ENCODE measurements around the gene WNT7B. TPM values are rescaled to one million over a fixed set of nuclear protein-coding genes. Genes with fewer than 3 reads are reported as not detected.
A peak's percentile ranks its signal among the peaks of the same experiment; 100 is the strongest.

WNT7B gene
- total RNA-seq, result not detected
- total RNA-seq (2013), result 0.09 TPM

GRCh38 chr22:45977003-45977411, at the start of gene WNT7B:
TSS of gene WNT7B (minus strand) at chr22:45977162. CDS start at chr22:45976754, 408 bp downstream.
- TF ChIP-seq, protein P1, sequence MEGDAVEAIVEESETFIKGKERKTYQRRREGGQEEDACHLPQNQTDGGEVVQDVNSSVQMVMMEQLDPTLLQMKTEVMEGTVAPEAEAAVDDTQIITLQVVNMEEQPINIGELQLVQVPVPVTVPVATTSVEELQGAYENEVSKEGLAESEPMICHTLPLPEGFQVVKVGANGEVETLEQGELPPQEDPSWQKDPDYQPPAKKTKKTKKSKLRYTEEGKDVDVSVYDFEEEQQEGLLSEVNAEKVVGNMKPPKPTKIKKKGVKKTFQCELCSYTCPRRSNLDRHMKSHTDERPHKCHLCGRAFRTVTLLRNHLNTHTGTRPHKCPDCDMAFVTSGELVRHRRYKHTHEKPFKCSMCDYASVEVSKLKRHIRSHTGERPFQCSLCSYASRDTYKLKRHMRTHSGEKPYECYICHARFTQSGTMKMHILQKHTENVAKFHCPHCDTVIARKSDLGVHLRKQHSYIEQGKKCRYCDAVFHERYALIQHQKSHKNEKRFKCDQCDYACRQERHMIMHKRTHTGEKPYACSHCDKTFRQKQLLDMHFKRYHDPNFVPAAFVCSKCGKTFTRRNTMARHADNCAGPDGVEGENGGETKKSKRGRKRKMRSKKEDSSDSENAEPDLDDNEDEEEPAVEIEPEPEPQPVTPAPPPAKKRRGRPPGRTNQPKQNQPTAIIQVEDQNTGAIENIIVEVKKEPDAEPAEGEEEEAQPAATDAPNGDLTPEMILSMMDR (IDR thresholded peaks at IDR 0.05), result no peak
- Mint-ChIP-seq H3K9me3 (no peaks in the 10 kb centered on the region), H3K4me3 (peak within 1 kb of the TSS; percentile 4), H3K4me1 (no peaks in the 10 kb centered on the region), H3K27me3 (ENCODE audit: low read depth in 2 of 2) (peaks cover 25 to 26% of the 10 kb centered on the region in 2 donors), H3K36me3 (no peaks in the 10 kb centered on the region), H3K27ac (no peak within 1 kb of the TSS)
- peaks cover 26% of the 10 kb centered on the region for H3K27me3 ChIP-seq (ENCODE audit: control insufficient read depth, insufficient read depth, low read length)
- no peaks in the 10 kb centered on the region for H3K9me3 ChIP-seq (ENCODE audit: control insufficient read depth, insufficient read depth, low read length)
- 2% methylated on average over 42 of the region's 49 CpGs for WGBS (ENCODE audit: insufficient coverage)
- no peak for ATAC-seq
- no peak within 1 kb of the TSS for H3K27ac ChIP-seq (ENCODE audit: low read length)
- H3K4me1 ChIP-seq (ENCODE audit: control insufficient read depth, insufficient read depth, low read length), result peaks cover 26% of the 10 kb centered on the region
- intact Hi-C loops (cut with micrococcal nuclease), result no loop called here
- H3K4me3 ChIP-seq (ENCODE audit: low read length), result no peak within 1 kb of the TSS
- DNase-seq, result peak in 1 of 2 donors; percentile 40
- no peaks in the 10 kb centered on the region for H3K36me3 ChIP-seq (ENCODE audit: control insufficient read depth, insufficient read depth, low read length)

DNA sequence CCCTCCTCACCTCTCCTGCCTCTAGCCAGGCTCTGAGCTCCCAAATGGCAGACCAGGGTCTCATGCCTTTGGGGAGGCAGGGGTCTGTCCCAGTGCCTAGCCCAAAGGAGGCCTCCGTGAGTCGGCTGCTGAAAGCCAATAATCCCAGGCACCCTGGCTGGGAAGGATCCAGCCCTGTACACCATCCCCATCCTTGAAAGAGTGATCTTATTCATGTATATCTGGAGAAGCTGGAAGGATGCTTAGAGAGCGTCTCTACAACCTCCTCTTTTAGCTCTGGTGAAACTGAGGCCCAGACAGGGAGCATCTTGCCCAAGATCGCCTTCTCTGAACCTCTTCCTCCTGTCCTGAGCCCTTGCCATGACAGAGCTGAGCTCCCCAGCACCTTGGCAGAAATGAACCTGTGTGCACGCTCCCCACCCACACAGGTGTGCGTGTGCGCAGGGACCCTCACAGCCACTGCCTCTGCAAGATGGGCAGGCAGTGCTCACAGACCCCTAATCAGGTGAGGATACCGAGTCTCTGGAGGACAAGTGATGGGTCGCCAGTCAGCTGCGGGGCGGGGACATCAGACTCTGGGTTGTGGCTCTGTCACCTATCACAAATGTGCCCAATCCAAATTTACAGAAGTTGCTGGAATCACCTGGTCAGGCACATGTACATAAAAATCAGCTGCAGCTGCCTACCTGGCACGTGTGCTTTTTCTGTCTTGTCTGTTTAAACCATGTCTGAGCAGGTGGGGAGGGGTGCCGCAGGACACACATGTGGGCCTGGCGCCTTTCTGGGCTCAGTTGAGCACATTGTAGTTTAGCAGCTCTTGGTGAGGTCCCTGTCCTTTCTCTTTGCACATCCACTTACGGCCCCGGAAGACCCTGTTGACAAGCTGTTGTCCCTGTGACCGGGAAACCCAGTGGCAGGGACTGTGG, 49.3 kb upstream of the WNT7B start:
- Histone ChIP-seq H3K36me3 (ENCODE audit: control insufficient read depth, insufficient read depth, low read length) (no peaks in the 10 kb centered on the region), H3K27me3 (ENCODE audit: control insufficient read depth, insufficient read depth, low read length) (peaks cover 17% of the 10 kb centered on the region), H3K4me1 (ENCODE audit: control insufficient read depth, insufficient read depth, low read length) (peaks cover 6% of the 10 kb centered on the region), H3K9me3 (ENCODE audit: control insufficient read depth, insufficient read depth, low read length) (no peaks in the 10 kb centered on the region), H3K4me3 (ENCODE audit: low read length) (no peak overlapping the region), H3K27ac (ENCODE audit: low read length) (no peak overlapping the region)
- Mint-ChIP-seq H3K4me3 (no peak overlapping the region), H3K4me1 (peaks cover 0 to 10% of the 10 kb centered on the region in 2 donors), H3K27me3 (ENCODE audit: low read depth in 2 of 2) (peaks cover 35 to 44% of the 10 kb centered on the region in 2 donors), H3K27ac (no peak overlapping the region), H3K36me3 (no peaks in the 10 kb centered on the region), H3K9me3 (no peaks in the 10 kb centered on the region)
- TF ChIP-seq, protein P1 (IDR thresholded peaks at IDR 0.05), result no peak
- DNase-seq (no peak), ATAC-seq (no peak)
- WGBS (ENCODE audit: insufficient coverage), result 93% methylated on average over 17 of the region's 17 CpGs
- intact Hi-C loops (cut with micrococcal nuclease), result no loop called here

DNA sequence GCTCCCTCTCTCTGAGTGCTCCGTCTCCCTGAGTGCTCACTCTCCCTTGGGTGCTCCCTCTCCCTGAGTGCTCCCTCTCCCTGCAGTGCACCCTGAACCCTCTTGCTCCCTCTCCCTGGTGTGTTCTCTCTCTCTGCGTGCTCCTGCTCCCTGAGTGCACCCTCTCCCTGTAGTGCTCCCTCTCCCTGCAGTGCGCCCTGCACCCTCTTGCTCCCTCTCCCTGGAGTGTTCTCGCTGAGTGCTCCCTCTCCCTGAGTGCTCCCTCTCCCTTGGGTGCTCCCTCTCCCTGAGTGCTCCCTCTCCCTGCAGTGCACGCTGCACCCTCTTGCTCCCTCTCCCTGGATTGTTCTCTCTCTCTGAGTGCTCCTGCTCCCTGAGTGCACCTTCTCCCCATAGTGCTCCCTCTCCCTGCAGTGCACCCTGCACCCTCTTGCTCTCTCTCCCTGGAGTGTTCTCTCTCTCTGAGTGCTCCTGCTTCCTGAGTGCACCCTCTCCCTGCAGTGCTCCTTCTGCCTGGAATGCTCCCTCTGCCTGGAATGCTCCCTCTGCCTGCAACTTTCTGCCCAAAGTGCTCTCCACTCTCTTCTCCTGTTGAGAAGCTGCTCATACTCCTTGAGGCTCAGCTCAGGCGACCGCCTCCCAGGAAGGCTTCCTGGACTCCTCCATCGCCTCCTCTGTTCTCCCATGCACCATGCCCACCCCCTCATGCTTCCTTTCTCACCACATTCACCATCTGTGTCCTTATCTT, 48.4 kb upstream of the WNT7B start:
- 89% methylated on average over 8 of the region's 8 CpGs for WGBS (ENCODE audit: insufficient coverage)
- no peak for DNase-seq
- peak overlapping the region in 1 of 2 donors; percentile 10 for H3K27ac Mint-ChIP-seq
- H3K27ac ChIP-seq (ENCODE audit: low read length), result no peak overlapping the region
- peaks cover 17% of the 10 kb centered on the region for H3K27me3 ChIP-seq (ENCODE audit: control insufficient read depth, insufficient read depth, low read length)
- no peaks in the 10 kb centered on the region for H3K36me3 ChIP-seq (ENCODE audit: control insufficient read depth, insufficient read depth, low read length)
- intact Hi-C loops (cut with micrococcal nuclease), result no loop called here
- peaks cover 35 to 44% of the 10 kb centered on the region in 2 donors for H3K27me3 Mint-ChIP-seq (ENCODE audit: low read depth in 2 of 2)
- TF ChIP-seq, protein P1 (IDR thresholded peaks at IDR 0.05), result no peak
- H3K4me1 Mint-ChIP-seq, result peaks cover 0 to 10% of the 10 kb centered on the region in 2 donors
- no peak overlapping the region for H3K4me3 Mint-ChIP-seq
- no peaks in the 10 kb centered on the region for H3K36me3 Mint-ChIP-seq
- peaks cover 6% of the 10 kb centered on the region for H3K4me1 ChIP-seq (ENCODE audit: control insufficient read depth, insufficient read depth, low read length)
- H3K9me3 Mint-ChIP-seq, result no peaks in the 10 kb centered on the region
- no peaks in the 10 kb centered on the region for H3K9me3 ChIP-seq (ENCODE audit: control insufficient read depth, insufficient read depth, low read length)
- no peak overlapping the region for H3K4me3 ChIP-seq (ENCODE audit: low read length)
- no peak for ATAC-seq
